ENCODE data around the gene MIX23. TPM values are rescaled to one million over a fixed set of nuclear protein-coding genes. Genes with fewer than 3 reads are reported as not detected.

The MIX23 gene
- total and polyA plus RNA-seq, 10 of the 15 experiments (the other 5 are each of a cell fraction or from before 2014, with no cell fraction given): 30.0 to 176 (median 62.4) TPM

- TF ChIP-seq KDM1A (IDR thresholded peaks at IDR 0.05; ENCODE audit: borderline replicate concordance): no peak
Measured at GRCh38 chr3:122313281-122313680, 69.8 kb downstream of the MIX23 start (continued).

- ChIA-PET RAD21 (ENCODE audit: unreplicated experiment) (interaction anchor here (0.6 to 0.7 kb wide), 3 partner anchors 9 to 119 kb away, joined by 3 read pairs; no protein-coding TSS in a partner anchor), SMC1A (ENCODE audit: uncharacterized antibody, unreplicated experiment) (interaction anchor here (1.0 to 2.1 kb wide), 6 partner anchors 9 to 57 kb away, joined by 3 to 9 read pairs (median 6); partner anchors contain the start of gene CSTA), POLR2A (interaction anchor here (0.6 to 1.3 kb wide), 4 partner anchors 10 to 272 kb away, joined by 4 to 5 read pairs (median 4); partner anchors contain the start of gene CSTA), CTCF (interaction anchor here (1.2 kb wide), 1 partner anchor 49 kb away, joined by 3 read pairs; no protein-coding TSS in a partner anchor)
- H3K27ac ChIP-seq (ENCODE audit: control insufficient read depth, insufficient read depth): no peak overlapping the region
- no peaks in the 10 kb centered on the region for H3K36me3 ChIP-seq (ENCODE audit: control insufficient read depth in 2 of 2, insufficient read depth in 2 of 2, low read length in 1 of 2)
- no peak for DNase-seq (ENCODE audit: low read depth, low spot score)
- TF ChIP-seq RUNX3 (IDR thresholded peaks at IDR 0.05; ENCODE audit: low read length) (0 out of 2 replicates have a peak, but pooled peaks have one; percentile 11), ATF7 (IDR thresholded peaks at IDR 0.05; ENCODE audit: low read depth) (no peak)
- ATAC-seq: no peak
- BruUV-seq (replicated peaks): no TSS peak
- H3K4me3 ChIP-seq: no peak overlapping the region
- H4K20me1 ChIP-seq (ENCODE audit: control insufficient read depth, insufficient read depth): no peaks in the 10 kb centered on the region
- FAIRE-seq: no peak
- H3K4me1 ChIP-seq (ENCODE audit: control insufficient read depth, insufficient read depth, low read length): peaks cover 2% of the 10 kb centered on the region; the same call in 1 of the 2 replicates
- no peaks in the 10 kb centered on the region for H3K9me3 ChIP-seq (replicated peaks; ENCODE audit: control insufficient read depth, insufficient read depth, low read length)
- H2AFZ ChIP-seq (ENCODE audit: control insufficient read depth, low read depth, low read length): no peak overlapping the region; the same call in 1 of the 2 replicates
- no peak overlapping the region for H3K9ac ChIP-seq (ENCODE audit: control insufficient read depth, insufficient read depth, low read length)
- no peak overlapping the region for H3K4me2 ChIP-seq (ENCODE audit: control insufficient read depth, insufficient read depth)
- no peaks in the 10 kb centered on the region for H3K79me2 ChIP-seq (ENCODE audit: control insufficient read depth, insufficient read depth, low read length)
- in situ Hi-C loops (cut with MboI) (no loop called here), intact Hi-C loops (cut with micrococcal nuclease; ENCODE audit: unreplicated experiment) (no loop called here)
- H3K27me3 ChIP-seq (replicated peaks in 1 of 2; ENCODE audit: control insufficient read depth in 2 of 2, insufficient read depth in 2 of 2, low read length in 1 of 2): no peaks in the 10 kb centered on the region
Measured at GRCh38 chr3:122312826-122313225, 70.2 kb downstream of the MIX23 start.

DNA sequence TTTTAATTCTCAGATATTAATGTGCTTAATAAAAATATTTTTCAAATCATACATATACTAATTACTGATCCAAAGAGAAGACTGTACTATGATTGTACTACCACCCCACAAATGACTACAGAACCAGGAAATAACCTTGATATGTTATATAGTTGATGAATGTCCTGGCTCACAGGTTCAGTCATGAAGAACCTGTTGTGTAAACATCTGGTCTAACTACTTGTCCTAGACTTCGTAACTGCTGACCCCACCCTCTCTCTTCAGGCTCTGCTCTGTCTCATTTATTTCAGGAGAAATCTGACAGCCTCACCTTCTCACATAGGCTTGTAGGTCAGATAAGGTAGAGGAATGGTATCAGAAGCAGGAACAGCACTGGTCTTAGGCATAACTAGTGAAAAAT is 72.7 kb downstream of the MIX23 start:
- H3K9ac ChIP-seq (ENCODE audit: control insufficient read depth, insufficient read depth, low read length): no peak overlapping the region
- FAIRE-seq: no peak
- in situ Hi-C loops (cut with MboI): no loop called here
- DNase-seq (ENCODE audit: low read depth, low spot score): no peak
- BruUV-seq (replicated peaks): no TSS peak
- CTCF ChIA-PET: no interaction called here
- no peak overlapping the region for H3K4me2 ChIP-seq (ENCODE audit: control insufficient read depth, insufficient read depth)
- POLR2A ChIA-PET: interaction anchor here (1.6 kb wide), 1 partner anchor 28 kb away, joined by 4 read pairs; no protein-coding TSS in a partner anchor
- WGBS (ENCODE audit: insufficient coverage, insufficient replicate concordance, low lambda C conversion rate, missing lambda C conversion rate): 92% methylated on average over 1 of the region's 1 CpG
- SMC1A ChIA-PET (ENCODE audit: uncharacterized antibody, unreplicated experiment): interaction anchor here (0.9 to 1.7 kb wide), 2 partner anchors 11 to 106 kb away, joined by 5 to 7 read pairs; partner anchors contain the start of gene WDR5B
- RAD21 ChIA-PET (ENCODE audit: unreplicated experiment): no interaction called here
- intact Hi-C loops (cut with micrococcal nuclease; ENCODE audit: unreplicated experiment): no loop called here
- H3K27me3 ChIP-seq (replicated peaks in 1 of 2; ENCODE audit: control insufficient read depth in 2 of 2, insufficient read depth in 2 of 2, low read length in 1 of 2): no peaks in the 10 kb centered on the region
- no peak overlapping the region for H3K4me3 ChIP-seq
- no peaks in the 10 kb centered on the region for H3K36me3 ChIP-seq (ENCODE audit: control insufficient read depth in 2 of 2, insufficient read depth in 2 of 2, low read length in 1 of 2)
- H3K9me3 ChIP-seq (replicated peaks; ENCODE audit: control insufficient read depth, insufficient read depth, low read length): no peaks in the 10 kb centered on the region
- H3K27ac ChIP-seq (ENCODE audit: control insufficient read depth, insufficient read depth): no peak overlapping the region
- no peak for ATAC-seq
- peaks cover 21% of the 10 kb centered on the region for H3K4me1 ChIP-seq (ENCODE audit: control insufficient read depth, insufficient read depth, low read length)
- H4K20me1 ChIP-seq (ENCODE audit: control insufficient read depth, insufficient read depth): no peaks in the 10 kb centered on the region
- H3K79me2 ChIP-seq (ENCODE audit: control insufficient read depth, insufficient read depth, low read length): no peaks in the 10 kb centered on the region
- H2AFZ ChIP-seq (ENCODE audit: control insufficient read depth, low read depth, low read length): peak overlapping the region; percentile 1; the same call in 1 of the 2 replicates
- TF ChIP-seq, protein P1, sequence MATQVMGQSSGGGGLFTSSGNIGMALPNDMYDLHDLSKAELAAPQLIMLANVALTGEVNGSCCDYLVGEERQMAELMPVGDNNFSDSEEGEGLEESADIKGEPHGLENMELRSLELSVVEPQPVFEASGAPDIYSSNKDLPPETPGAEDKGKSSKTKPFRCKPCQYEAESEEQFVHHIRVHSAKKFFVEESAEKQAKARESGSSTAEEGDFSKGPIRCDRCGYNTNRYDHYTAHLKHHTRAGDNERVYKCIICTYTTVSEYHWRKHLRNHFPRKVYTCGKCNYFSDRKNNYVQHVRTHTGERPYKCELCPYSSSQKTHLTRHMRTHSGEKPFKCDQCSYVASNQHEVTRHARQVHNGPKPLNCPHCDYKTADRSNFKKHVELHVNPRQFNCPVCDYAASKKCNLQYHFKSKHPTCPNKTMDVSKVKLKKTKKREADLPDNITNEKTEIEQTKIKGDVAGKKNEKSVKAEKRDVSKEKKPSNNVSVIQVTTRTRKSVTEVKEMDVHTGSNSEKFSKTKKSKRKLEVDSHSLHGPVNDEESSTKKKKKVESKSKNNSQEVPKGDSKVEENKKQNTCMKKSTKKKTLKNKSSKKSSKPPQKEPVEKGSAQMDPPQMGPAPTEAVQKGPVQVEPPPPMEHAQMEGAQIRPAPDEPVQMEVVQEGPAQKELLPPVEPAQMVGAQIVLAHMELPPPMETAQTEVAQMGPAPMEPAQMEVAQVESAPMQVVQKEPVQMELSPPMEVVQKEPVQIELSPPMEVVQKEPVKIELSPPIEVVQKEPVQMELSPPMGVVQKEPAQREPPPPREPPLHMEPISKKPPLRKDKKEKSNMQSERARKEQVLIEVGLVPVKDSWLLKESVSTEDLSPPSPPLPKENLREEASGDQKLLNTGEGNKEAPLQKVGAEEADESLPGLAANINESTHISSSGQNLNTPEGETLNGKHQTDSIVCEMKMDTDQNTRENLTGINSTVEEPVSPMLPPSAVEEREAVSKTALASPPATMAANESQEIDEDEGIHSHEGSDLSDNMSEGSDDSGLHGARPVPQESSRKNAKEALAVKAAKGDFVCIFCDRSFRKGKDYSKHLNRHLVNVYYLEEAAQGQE (IDR thresholded peaks at IDR 0.05; ENCODE audit: low read depth, low read length): no peak
- no peak for TF ChIP-seq SMARCA5 (IDR thresholded peaks at IDR 0.05)
- TF ChIP-seq, protein P2, sequence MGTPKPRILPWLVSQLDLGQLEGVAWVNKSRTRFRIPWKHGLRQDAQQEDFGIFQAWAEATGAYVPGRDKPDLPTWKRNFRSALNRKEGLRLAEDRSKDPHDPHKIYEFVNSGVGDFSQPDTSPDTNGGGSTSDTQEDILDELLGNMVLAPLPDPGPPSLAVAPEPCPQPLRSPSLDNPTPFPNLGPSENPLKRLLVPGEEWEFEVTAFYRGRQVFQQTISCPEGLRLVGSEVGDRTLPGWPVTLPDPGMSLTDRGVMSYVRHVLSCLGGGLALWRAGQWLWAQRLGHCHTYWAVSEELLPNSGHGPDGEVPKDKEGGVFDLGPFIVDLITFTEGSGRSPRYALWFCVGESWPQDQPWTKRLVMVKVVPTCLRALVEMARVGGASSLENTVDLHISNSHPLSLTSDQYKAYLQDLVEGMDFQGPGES (IDR thresholded peaks at IDR 0.05): no peak
- no peak for TF ChIP-seq KDM1A (IDR thresholded peaks at IDR 0.05; ENCODE audit: borderline replicate concordance)
- TF ChIP-seq KAT2A (conservative IDR thresholded peaks at IDR 0.05; ENCODE audit: control insufficient read depth, low read depth, low read length): no peak
- no peak for TF ChIP-seq SIX5 (IDR thresholded peaks at IDR 0.05; ENCODE audit: low read depth, low read length, severe bottlenecking)
- no peak for TF ChIP-seq HDAC2 (IDR thresholded peaks at IDR 0.05)
- no peak for TF ChIP-seq CREM (IDR thresholded peaks at IDR 0.05; ENCODE audit: low read depth)
- TF ChIP-seq SMAD1 (IDR thresholded peaks at IDR 0.05; ENCODE audit: low read depth, partially characterized antibody): no peak
- TF ChIP-seq RBBP5 (conservative IDR thresholded peaks at IDR 0.05): no peak
- TF ChIP-seq ASH2L (IDR thresholded peaks at IDR 0.05; ENCODE audit: borderline replicate concordance, low read depth): no peak

Measured in GM12878 (cell line).